SH-SY5Y (cell line): Measurements from ENCODE around the gene PRKCH.

Experiments used
- GATA2 ChIP-seq: IDR thresholded peaks from 2 replicates; pipeline ENCODE4 v1.6.1; 2011; ENCODE audit warnings: mild to moderate bottlenecking, low read depth, low read length
- GATA3 ChIP-seq: IDR thresholded peaks from 2 replicates; pipeline ENCODE4 v1.6.1; 2011; ENCODE audit warnings: low read depth, mild to moderate bottlenecking, low read length, moderate library complexity

- TF ChIP-seq GATA2 (no peak), GATA3 (no peak)
Measured at GRCh38 chr14:61381553-61381952, 60.2 kb downstream of the PRKCH start.
